ENCODE data around the gene SEC22A.

DNA sequence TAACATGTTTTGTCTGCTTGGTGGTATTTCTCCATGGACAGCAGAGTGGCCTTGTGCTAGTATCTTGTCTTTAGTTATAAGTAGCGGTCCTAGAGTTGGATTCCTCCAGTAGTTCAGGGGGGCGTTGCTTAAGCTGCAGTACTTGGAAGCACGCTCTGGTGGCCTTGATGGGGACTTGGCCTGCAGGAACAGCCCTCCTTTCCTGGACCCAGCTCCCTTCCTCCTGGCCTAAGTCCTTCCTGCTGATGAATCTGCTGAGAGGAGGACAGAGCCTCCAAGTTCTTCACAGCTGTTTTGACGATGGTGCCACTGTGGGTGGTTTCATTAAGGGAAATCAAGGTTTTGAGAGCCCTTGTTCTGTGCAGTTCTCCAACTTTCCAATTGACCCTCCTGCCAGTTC is 38.6 kb upstream of the SEC22A start:
- TF ChIP-seq, protein P1, sequence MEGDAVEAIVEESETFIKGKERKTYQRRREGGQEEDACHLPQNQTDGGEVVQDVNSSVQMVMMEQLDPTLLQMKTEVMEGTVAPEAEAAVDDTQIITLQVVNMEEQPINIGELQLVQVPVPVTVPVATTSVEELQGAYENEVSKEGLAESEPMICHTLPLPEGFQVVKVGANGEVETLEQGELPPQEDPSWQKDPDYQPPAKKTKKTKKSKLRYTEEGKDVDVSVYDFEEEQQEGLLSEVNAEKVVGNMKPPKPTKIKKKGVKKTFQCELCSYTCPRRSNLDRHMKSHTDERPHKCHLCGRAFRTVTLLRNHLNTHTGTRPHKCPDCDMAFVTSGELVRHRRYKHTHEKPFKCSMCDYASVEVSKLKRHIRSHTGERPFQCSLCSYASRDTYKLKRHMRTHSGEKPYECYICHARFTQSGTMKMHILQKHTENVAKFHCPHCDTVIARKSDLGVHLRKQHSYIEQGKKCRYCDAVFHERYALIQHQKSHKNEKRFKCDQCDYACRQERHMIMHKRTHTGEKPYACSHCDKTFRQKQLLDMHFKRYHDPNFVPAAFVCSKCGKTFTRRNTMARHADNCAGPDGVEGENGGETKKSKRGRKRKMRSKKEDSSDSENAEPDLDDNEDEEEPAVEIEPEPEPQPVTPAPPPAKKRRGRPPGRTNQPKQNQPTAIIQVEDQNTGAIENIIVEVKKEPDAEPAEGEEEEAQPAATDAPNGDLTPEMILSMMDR (IDR thresholded peaks at IDR 0.05) = no peak
- no peak for TF ChIP-seq POLR2A (IDR thresholded peaks at IDR 0.05)

Measured in adrenal gland (tissue), 5 donors.